ENCODE results near the gene FHIT.

DNA sequence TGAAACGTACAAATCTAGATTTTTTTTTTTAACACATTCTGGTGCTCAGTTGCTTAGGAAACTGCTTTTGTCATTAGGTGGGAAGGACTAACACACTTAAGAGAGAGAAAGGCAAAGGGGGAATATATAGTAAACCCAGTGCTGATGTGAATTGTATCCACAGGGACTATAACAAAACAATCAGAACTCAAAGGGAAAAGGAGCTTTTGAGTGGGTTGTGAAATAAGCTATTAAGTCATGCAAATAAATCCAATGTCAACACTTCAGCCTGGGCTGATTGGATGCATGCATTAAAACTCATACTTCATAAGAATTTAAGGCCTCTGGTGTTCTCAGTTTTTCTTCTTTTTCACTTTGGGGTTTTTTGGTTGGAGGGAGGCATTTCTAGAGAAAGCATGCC lies 628.9 kb downstream of the FHIT start:
- TF ChIP-seq CTCF (IDR thresholded peaks at IDR 0.05) (no peak), EP300 (IDR thresholded peaks at IDR 0.05) (no peak)
